Measurements from ENCODE around the gene CSTPP1.

CSTPP1 gene

DNA sequence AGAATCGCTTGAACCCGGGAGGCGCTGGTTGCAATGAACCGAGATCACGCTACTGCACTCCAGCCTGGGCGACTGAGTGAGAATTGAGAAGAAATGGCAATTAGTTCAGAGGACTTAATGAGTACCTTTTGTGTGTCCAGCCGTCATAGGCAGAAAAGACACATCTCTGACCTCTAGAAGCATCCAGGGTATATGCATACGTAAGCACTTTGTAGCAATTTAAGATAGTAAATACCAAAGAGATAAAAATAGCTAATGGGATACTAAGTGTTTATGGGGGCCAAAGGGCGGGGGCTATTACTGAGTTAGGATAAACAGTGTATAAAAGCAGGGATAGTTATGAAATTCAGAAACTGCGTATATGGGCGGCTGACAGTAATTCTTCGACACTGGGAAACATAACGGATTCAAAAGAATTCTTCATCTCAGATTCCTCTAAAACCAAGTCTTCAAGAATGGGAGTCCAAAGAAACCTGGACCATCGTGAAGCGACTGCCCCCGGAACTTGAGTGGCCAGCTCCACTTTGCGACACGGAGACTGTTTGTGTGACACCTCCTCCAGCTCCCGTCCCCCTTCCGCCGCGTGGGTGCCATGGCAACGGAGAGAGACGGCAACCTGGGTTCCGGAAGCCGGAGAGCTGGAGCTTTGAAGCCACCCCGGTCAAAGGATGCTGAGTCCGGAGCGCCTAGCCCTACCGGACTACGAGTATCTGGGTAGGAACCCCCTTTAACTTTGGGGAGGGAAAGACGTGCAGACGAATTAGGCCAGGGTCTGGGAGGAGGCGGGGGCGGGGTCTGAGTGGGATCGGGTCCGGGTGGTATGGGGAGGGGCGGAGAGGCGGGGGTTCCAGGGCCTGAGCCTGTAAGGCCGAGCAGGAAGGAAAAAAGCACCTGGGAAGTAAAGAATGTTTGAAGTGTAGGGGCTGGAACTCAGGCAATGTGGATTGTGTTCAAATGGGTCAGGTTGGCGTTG lies at the start of gene CSTPP1:
TSS of gene CSTPP1 (plus strand) at position 624 of the 973 bp plus-strand sequence. CDS start at position 669, 45 bp downstream.
- peak; percentile 93 for DNase-seq (ENCODE audit: low spot score)

DNA sequence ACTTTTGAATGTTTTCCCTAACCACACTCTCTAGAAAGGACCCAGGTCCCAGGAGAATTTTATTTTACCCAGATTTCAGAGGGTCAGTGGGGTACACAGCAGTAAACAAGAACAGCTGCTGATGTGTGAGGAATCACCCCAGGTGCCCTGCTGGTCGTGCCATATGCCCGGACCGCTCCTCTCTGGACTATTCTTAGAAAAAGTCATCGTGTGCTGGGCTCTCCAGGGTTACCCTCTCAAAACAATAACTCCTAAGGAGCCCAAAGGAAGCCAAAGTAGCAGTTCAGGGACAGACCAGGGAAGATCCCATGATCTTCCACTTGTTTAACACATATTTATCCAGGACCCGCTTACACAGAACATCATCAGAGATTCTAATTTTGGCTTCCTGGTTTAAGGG lies 47.9 kb upstream of the CSTPP1 start:
- DNase-seq (ENCODE audit: low spot score) = no peak

GRCh38 chr11:46889251-46889650 lies 47.3 kb upstream of the CSTPP1 start:
- no peak for DNase-seq (ENCODE audit: low spot score)

GRCh38 chr11:46889689-46890475 lies 46.7 kb upstream of the CSTPP1 start:
- DNase-seq (ENCODE audit: low spot score) = peak; percentile 70

DNA sequence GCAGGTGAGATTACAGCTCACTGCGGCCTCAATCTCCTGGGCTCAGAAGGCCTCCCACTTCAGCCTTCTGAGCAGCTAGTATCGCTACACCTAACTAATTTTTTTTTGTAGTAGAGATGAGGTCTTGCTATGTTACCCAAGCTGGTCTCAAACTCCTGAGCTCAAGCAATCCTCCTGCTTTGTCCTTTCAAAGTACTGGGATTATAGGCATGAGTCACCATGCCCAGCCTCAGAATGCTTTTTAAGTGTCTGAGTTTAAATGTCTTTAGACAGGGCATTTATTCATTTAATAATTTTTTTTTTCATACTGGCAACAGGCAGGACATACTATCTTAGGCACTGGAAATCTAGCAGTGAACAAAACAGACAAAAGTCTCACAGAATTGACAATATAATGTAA lies 45.9 kb upstream of the CSTPP1 start:
- DNase-seq (ENCODE audit: low spot score) = no peak

DNA sequence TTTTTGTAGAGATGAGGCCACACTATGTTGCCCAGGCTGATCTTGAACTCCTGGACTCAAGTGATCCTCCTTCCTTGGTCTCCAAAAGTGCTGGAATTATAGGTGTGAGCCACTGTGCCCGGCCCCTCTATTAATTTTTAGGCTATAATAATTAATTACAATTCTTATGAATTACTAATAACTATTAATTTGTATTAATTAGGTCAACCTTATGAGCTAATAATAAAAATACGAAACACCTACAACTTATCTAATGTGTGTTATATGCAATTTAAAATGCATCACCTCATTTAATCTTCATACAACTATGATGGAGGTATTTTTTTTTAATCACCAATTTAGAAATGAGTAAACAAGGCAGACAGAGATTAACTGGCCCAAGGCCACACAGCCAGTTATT lies 44.5 kb upstream of the CSTPP1 start:
- no peak for DNase-seq (ENCODE audit: low spot score)

- DNase-seq (ENCODE audit: low spot score) = no peak
These were observed 43.7 kb upstream of the CSTPP1 start for GRCh38 chr11:46892838-46893237.

DNA sequence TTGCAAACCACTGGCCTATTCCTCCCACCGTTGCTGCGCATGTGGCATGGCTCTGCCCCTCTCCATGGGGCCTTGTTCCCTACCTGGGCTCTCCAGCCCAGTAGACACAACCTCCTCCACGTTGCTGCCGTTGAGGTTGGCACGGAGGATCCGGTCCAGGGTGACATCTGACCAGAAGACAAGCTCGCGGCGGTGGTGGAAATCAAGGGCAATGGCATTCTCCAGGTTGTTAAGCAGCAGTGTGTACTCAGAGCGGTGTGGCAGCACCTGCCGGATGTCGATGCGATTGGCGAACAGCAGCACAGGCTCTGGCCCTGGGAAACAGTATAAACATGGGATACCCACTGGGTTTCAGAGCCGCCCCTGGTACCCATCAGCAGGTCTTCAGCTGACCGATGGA lies 42.1 kb upstream of the CSTPP1 start:
- DNase-seq (ENCODE audit: low spot score) = no peak

DNA sequence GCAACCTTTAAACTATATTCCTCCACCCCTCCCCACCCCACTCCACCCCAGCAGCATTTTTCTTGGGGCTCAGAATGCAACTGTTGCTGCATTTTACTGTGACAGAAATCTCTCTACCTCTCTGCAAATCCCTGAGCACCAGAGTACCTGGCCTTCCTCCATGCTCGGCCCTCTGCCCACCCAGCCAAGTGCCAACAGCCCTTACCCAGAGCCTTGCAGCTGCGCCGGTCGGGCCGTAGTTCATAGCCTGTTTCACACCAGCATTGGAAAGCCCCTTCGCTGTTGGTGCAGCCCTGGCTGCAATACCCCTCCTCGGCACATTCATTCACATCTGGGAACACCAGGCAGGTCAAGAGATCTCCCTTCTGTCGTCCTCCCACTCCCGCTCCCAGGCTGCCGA lies 41.6 kb upstream of the CSTPP1 start:
- no peak for DNase-seq (ENCODE audit: low spot score)

GRCh38 chr11:46895821-46896220 lies 40.7 kb upstream of the CSTPP1 start:
- DNase-seq (ENCODE audit: low spot score) = no peak

- peak; percentile 57 for DNase-seq (ENCODE audit: low spot score)
These were observed 39.7 kb upstream of the CSTPP1 start for GRCh38 chr11:46896719-46897406.

- no peak for DNase-seq (ENCODE audit: low spot score)
These were observed 38.0 kb upstream of the CSTPP1 start for GRCh38 chr11:46898396-46899095.

DNA sequence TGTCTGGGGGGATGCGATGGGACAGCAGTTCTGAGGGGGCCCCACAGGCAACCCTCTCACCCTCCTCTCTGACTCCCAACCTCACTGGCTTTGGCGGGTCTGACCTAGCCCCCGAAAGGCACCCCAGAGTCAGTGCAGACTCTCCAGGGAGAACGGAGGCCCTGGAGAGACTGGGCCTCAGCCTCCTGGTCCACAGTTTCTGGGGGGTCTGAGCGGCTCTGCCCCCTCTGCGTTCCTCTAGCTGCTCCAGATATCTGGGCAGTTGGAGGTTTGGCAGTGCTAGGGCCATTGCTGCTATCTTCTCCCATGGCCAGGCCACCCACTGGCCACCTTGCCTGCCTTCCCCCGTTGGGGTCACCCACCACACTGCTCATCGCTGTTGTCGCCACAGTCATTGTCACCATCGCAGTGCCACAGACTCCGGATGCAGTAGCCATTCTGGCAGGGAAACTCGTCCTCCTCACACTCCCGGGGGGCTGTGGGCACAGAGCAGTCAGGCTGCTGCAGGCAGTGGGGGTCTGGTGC lies 37.0 kb upstream of the CSTPP1 start:
- DNase-seq (ENCODE audit: low spot score) = no peak

DNA sequence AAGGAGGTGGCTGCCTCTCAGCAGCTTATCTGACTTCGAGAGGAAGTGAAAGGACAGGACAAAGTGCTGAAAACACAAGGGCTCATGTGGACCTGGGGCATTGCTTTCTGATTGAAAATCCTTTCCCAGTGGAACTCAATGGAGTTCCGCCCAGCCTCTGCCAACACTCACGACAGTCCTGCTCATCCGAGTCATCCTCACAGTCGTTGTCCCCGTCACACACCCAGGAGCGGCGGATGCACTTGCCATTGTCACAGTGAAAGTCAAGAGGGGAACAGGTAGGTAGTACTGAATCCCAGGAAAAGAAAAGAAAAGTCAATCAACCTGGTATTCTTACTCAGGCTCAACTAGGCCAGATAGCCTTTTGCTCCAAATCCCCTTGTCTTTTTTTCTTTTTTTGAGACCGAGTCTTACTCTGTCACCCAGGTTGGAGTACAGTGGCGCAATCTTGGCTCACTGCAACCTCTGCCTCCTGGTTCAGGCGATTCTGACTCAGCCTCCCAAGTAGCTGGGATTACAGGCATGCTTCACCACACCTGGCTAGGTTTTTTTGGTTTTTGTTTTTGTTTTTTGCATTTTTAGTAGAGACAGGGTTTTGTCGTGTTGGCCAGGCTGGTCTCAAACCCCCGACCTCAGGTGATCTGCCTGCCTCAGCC lies 36.3 kb upstream of the CSTPP1 start:
- DNase-seq (ENCODE audit: low spot score) = peak; percentile 50

DNA sequence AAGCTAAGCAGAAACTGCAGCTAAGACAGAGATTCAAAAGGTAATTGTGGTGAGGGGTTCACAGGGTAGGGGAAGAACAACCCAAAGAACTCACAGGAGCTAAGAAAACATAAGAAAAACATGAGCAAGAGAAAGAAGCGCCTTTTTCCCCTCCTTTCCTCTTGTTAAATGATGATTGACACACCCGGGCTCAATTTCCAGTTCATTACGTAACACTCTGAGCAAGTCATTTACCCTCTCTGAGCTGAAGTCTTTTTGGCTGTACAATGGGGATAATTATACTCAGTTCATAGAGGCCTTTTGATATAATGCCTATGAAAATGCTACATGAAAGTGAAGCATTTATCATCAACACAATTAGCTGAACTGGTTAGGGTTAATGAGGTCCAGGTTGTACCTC lies 35.4 kb upstream of the CSTPP1 start:
- no peak for DNase-seq (ENCODE audit: low spot score)

DNA sequence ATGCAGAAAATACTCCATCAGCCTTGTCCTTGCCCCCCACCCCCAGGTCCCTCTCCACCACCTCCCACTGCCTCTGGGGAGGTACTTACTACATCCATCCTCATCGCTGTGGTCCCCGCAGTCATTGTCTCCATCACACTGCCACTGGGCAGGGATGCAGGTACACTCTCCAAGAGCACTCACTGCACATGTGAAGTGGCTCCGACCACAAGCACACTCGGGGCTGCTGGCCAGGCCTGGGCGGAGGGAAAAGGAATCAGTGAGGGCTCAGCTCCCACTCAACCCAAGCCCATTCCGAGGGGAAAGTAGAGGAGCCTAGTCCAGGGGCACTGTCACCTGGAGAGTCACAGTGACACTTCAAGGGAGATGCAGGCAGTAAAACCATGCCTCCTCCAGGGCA lies 33.9 kb upstream of the CSTPP1 start:
- DNase-seq (ENCODE audit: low spot score) = no peak

- DNase-seq (ENCODE audit: low spot score) = no peak
These were observed 32.7 kb upstream of the CSTPP1 start for GRCh38 chr11:46903846-46904245.

DNA sequence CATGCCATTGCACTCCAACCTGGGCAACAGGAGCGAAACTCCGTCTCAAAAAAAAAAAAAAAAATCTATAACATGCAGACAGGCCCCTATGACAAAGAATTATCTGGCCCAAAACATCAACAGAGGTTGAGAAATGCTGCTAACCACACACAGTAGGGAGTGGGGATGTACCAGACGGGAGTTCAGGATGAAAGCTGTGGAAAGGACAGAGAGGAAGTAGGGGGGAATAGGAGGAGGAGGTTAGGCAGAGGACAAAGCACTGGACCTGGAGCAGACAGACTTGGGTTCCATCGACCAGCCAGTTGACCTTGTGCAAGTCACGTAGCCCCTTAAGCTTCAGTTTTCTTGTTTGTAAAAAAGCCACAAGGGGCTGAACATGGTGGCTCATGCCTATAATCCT lies 30.8 kb upstream of the CSTPP1 start:
- DNase-seq (ENCODE audit: low spot score) = no peak

DNA sequence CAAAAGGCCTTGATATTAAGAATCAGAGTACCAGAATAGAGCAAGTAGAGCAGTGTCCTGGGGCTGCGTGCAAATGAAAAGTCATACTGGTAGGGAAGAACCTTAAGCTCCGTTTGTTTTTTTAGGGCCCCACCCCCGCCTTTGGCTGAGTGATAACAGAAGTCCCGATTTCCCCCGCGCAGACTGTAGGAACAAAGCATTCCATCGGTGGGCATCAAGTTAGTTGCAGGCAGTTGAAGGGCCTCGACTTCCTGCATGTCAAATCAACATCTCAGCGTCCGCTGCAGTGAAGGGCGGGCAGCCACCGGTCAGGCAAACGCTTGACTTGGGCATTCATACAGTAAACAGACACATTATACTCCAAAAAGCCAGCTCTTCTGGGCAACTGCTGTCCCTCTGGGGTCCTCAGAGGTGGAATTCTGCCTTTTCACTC lies 29.9 kb upstream of the CSTPP1 start:
- no peak for DNase-seq (ENCODE audit: low spot score)

GRCh38 chr11:46907606-46908005 lies 29.0 kb upstream of the CSTPP1 start:
- DNase-seq (ENCODE audit: low spot score) = no peak

All from kidney tubule cell (primary cell).